Lower lobe of right lung (tissue), 2 donors: ENCODE measurements around the gene MAN1A2. TPM values are rescaled to one million over a fixed set of nuclear protein-coding genes. Genes with fewer than 3 reads are reported as not detected.
A peak's percentile ranks its signal among the peaks of the same experiment; 100 is the strongest.

Experiments used
- ATAC-seq, 2 donors: fragments of 200-7000 bp; cut with Tn5 transposase; one replicate each; pipeline ENCODE4 v1.9.1; 2020 to 2022; ENCODE audit warnings: mild to moderate bottlenecking in 2 of 2, moderate library complexity in 2 of 2
- DNase-seq: peaks from one replicate; pipeline ENCODE4 v3.0.0-alpha.2; 2020
- H3K27ac ChIP-seq: fragments of 200-600 bp; one replicate; pipeline ENCODE4 v1.8.0; 2022
- H3K27me3 ChIP-seq: fragments of 200-600 bp; one replicate; pipeline ENCODE4 v1.8.0; 2022; ENCODE audit warnings: low read depth
- H3K36me3 ChIP-seq: fragments of 200-600 bp; one replicate; pipeline ENCODE4 v1.8.0; 2022; ENCODE audit warnings: mild to moderate bottlenecking
- H3K4me1 ChIP-seq: fragments of 200-600 bp; one replicate; pipeline ENCODE4 v1.8.0; 2022
- H3K4me3 ChIP-seq: fragments of 200-600 bp; one replicate; pipeline ENCODE4 v1.8.0; 2022; ENCODE audit warnings: mild to moderate bottlenecking
- H3K9me3 ChIP-seq: fragments of 200-600 bp; one replicate; pipeline ENCODE4 v1.8.0; 2022
- intact Hi-C: fragments of 100-400 bp; cut with DNase I; formaldehyde crosslinking; loops from one replicate; pipeline ENCODE4 v1.11.0; 2022
- long read RNA-seq: library from polyadenylated mRNA; unstranded; transcript quantifications from one replicate; pipeline ENCODE4 v2.0.0, GENCODE V29; 2021
- total RNA-seq: library from RNA; stranded (reverse); fragmentation: NEBNext Ultra II Directional; extraction: Animal tissue kit (Norgen Biotek cat#: 25700); gene quantifications from one replicate; pipeline ENCODE4 v1.2.1, GENCODE V29; 2021
- TF ChIP-seq, protein P1 (sequence below): fragments of 200-600 bp; IDR thresholded peaks from one replicate; pipeline ENCODE4 v1.8.0; 2022; ENCODE audit warnings: antibody characterized with exemption, mild to moderate bottlenecking
- donor health status: DM: no; HTN: yes; CAD: no; lungs with severe emphysema.

MAN1A2 gene
- 39.6 TPM for total RNA-seq
- long read RNA-seq, full-length matches to known transcripts = 3 of 53 reads
- long read RNA-seq, partial matches to known transcripts = 42 of 53 reads
- long read RNA-seq, other reads (novel, unspliced or antisense) = 8 of 53 reads

GRCh38 chr1:117367046-117368025 is at the start of gene MAN1A2:
MAN1A2 (plus strand) TSS chr1:117367449; CDS start chr1:117368184, 735 bp downstream.
- Histone ChIP-seq H3K4me1 (peaks cover 48% of the 10 kb centered on the region), H3K27me3 (no peaks in the 10 kb centered on the region), H3K27ac (peak within 1 kb of the TSS; percentile 93), H3K4me3 (peak within 1 kb of the TSS; percentile 82), H3K9me3 (no peaks in the 10 kb centered on the region), H3K36me3 (no peaks in the 10 kb centered on the region)
- DNase-seq (peak; percentile 95), ATAC-seq (peak; percentile 94 to 95)
- intact Hi-C loops = no loop called here
- TF ChIP-seq, protein P1, sequence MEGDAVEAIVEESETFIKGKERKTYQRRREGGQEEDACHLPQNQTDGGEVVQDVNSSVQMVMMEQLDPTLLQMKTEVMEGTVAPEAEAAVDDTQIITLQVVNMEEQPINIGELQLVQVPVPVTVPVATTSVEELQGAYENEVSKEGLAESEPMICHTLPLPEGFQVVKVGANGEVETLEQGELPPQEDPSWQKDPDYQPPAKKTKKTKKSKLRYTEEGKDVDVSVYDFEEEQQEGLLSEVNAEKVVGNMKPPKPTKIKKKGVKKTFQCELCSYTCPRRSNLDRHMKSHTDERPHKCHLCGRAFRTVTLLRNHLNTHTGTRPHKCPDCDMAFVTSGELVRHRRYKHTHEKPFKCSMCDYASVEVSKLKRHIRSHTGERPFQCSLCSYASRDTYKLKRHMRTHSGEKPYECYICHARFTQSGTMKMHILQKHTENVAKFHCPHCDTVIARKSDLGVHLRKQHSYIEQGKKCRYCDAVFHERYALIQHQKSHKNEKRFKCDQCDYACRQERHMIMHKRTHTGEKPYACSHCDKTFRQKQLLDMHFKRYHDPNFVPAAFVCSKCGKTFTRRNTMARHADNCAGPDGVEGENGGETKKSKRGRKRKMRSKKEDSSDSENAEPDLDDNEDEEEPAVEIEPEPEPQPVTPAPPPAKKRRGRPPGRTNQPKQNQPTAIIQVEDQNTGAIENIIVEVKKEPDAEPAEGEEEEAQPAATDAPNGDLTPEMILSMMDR = no peak

GRCh38 chr1:117318011-117318410 is 49.2 kb upstream of the MAN1A2 start:
- H3K27ac ChIP-seq = no peak overlapping the region
- no peaks in the 10 kb centered on the region for H3K27me3 ChIP-seq
- H3K4me1 ChIP-seq = no peaks in the 10 kb centered on the region
- intact Hi-C loops = no loop called here
- ATAC-seq (no peak), DNase-seq (no peak)
- TF ChIP-seq, protein P1 = no peak
- H3K9me3 ChIP-seq = no peaks in the 10 kb centered on the region
- H3K4me3 ChIP-seq = no peak overlapping the region
- no peaks in the 10 kb centered on the region for H3K36me3 ChIP-seq

GRCh38 chr1:117318426-117318825 is 48.8 kb upstream of the MAN1A2 start:
- Histone ChIP-seq H3K27ac (no peak overlapping the region), H3K4me3 (no peak overlapping the region)

DNA sequence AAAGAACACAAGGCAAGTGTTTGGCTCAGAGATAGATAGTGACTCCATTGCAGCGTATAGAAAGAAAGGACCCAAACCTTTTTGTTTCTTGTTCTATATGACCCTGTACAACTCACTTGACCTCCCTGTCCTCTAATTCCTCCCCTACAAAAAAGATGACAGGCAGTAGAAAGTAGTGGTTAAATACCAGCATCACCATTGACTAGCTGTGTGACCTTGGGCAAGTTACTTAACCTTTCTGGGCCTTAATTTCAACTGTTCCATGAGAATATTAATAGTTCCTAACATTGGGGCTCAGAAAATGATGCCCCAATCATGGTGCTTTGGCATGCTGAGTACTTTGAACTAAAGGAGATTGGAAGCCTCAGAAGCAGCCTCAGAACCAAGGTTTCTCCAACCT is 46.7 kb upstream of the MAN1A2 start:
- DNase-seq (no peak), ATAC-seq (no peak)
- no peak overlapping the region for H3K27ac ChIP-seq
- TF ChIP-seq, protein P1 = no peak
- intact Hi-C loops = no loop called here
- H3K27me3 ChIP-seq = no peaks in the 10 kb centered on the region
- H3K36me3 ChIP-seq = no peaks in the 10 kb centered on the region
- no peaks in the 10 kb centered on the region for H3K4me1 ChIP-seq
- no peak overlapping the region for H3K4me3 ChIP-seq
- no peaks in the 10 kb centered on the region for H3K9me3 ChIP-seq

More at GRCh38 chr1:117318426-117318825, 48.8 kb upstream of the MAN1A2 start:
- H3K36me3 ChIP-seq = no peaks in the 10 kb centered on the region
- ATAC-seq (no peak), DNase-seq (no peak)
- intact Hi-C loops = no loop called here
- TF ChIP-seq, protein P1 = no peak
- no peaks in the 10 kb centered on the region for H3K9me3 ChIP-seq
- no peaks in the 10 kb centered on the region for H3K27me3 ChIP-seq
- no peaks in the 10 kb centered on the region for H3K4me1 ChIP-seq

DNA sequence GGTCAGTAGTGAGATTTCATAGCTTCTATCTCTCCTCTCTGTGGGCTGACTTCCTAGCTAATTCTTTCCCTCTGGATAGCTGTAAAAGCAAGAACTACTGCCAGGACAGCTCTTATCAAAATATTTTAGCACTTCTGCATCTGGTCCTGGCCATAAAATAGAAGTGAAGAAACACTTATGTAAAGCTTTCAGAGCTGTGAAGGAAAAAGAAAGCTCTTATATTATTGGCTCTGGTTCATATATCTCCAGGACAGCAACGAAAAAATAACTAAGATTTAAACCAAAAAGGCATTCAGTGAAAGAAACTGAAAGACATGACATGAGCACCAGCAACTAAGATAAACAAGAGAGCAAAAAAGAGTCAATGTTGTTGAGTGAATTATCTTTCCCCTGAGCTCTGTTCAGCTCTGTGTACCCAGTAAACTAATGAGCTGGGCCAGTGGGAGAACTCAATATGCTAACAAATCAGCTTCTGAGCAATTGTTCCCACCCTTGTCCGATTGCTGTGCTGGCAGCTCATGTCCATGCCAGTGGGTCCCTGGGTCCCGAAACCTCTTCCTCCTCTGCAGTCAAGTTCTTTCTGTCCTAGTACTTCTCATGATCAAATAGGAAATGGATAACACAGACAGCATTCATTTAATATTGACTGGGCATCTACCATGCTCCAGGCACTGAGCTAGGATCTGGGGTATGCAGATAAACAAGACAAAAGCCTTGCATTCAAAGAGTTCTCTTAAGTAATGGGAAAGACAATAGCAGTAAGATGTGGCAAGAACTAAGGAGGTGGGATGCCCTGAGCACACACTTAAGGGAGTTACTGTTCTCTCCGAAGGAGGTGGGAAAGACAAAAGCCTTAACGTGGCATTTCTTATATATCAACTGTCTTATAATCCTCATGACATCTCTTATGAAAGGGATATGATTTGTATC is 45.3 kb upstream of the MAN1A2 start:
- Histone ChIP-seq H3K4me3 (no peak overlapping the region), H3K9me3 (no peaks in the 10 kb centered on the region), H3K27me3 (no peaks in the 10 kb centered on the region), H3K36me3 (no peaks in the 10 kb centered on the region), H3K27ac (no peak overlapping the region), H3K4me1 (no peaks in the 10 kb centered on the region)
- ATAC-seq = no peak
- TF ChIP-seq, protein P1 = no peak
- intact Hi-C loops = no loop called here
- no peak for DNase-seq
